B cell (primary cell): ENCODE measurements around the gene CABP2. TPM values are rescaled to one million over a fixed set of nuclear protein-coding genes. Genes with fewer than 3 reads are reported as not detected.

ENCODE experiments used
- ATAC-seq: fragments of 200-7000 bp; cut with Tn5 transposase; one replicate; pipeline ENCODE4 v1.10.0; 2021; ENCODE audit warnings: low read depth, mild to moderate bottlenecking, moderate number of reproducible peaks, moderate library complexity
- CTCF ChIA-PET: fragments of 350-600 bp; sonication (Branson Sonifier 250); formaldehyde crosslinking; loops from one replicate; lab custom pipeline; 2021; ENCODE audit warnings: antibody characterized with exemption, inconsistent platforms; lab: Charles Lee
- POLR2A ChIA-PET: fragments of 350-600 bp; sonication (Branson Sonifier 250); formaldehyde crosslinking; loops from one replicate; lab custom pipeline; 2021; ENCODE audit warnings: antibody characterized with exemption; lab: Charles Lee
- DNase-seq: peaks from one replicate; pipeline ENCODE4 v3.0.0; 2013
- H2AFZ ChIP-seq: 2 replicates; pipeline ENCODE4 v1.6.1; 2012; ENCODE audit warnings: mild to moderate bottlenecking, low read depth, low read length; ENCODE audit not compliant: insufficient read depth, poor library complexity, severe bottlenecking
- H3K27ac ChIP-seq, 2 donors: 1 replicate in 1 of 2; 2 replicates in 1 of 2; pipeline ENCODE4 v1.5.1; 2012 to 2013; ENCODE audit warnings: low read length in 2 of 2, mild to moderate bottlenecking in 2 of 2, moderate library complexity in 1 of 2
- H3K27me3 ChIP-seq, 4 experiments: fragments of 200-600 bp in 1 of 4; sonication (generic) in 1 of 4; replicated peaks in 1 of 4; 1 replicate in 2 of 4; 2 replicates in 2 of 4; pipeline versions ENCODE4 v1.6.1 to v1.7.0; 2013 to 2016; ENCODE audit warnings: low read length in 3 of 4, mild to moderate bottlenecking in 2 of 4, mixed read lengths in 1 of 4, moderate library complexity in 1 of 4; ENCODE audit not compliant: insufficient read depth in 4 of 4, control insufficient read depth in 3 of 4; ENCODE audit errors: control extremely low read depth in 1 of 4
- H3K36me3 ChIP-seq, 2 experiments: replicated peaks in 1 of 2; 1 replicate in 1 of 2; 2 replicates in 1 of 2; pipeline versions ENCODE4 v1.6.1 to v1.7.1; 2013; ENCODE audit warnings: low read length in 1 of 2; ENCODE audit not compliant: insufficient read depth in 2 of 2, control insufficient read depth in 1 of 2; ENCODE audit errors: control extremely low read depth in 1 of 2, extremely low read depth in 1 of 2
- H3K4me1 ChIP-seq, 2 donors: fragments of 200-600 bp in 1 of 2; sonication (generic) in 1 of 2; 1 replicate in 1 of 2; 2 replicates in 1 of 2; pipeline versions ENCODE4 v1.5.1 to v1.6.1; 2013 to 2017; ENCODE audit warnings: low read length in 2 of 2; ENCODE audit not compliant: control insufficient read depth in 2 of 2, insufficient read depth in 2 of 2
- H3K4me2 ChIP-seq: replicated peaks from 2 replicates; pipeline ENCODE3; 2012; ENCODE audit warnings: mild to moderate bottlenecking, low read depth, low read length; ENCODE audit not compliant: poor library complexity, severe bottlenecking
- H3K4me3 ChIP-seq, 5 experiments: fragments of 200-600 bp in 1 of 5; sonication (generic) in 1 of 5; 1 replicate in 3 of 5; 2 replicates in 2 of 5; pipeline versions ENCODE4 v1.5.1 to v1.7.0; 2011 to 2016; ENCODE audit warnings: low read length in 4 of 5, mild to moderate bottlenecking in 4 of 5, low read depth in 2 of 5, control low read depth in 1 of 5, moderate library complexity in 1 of 5; ENCODE audit not compliant: insufficient read depth in 1 of 5; ENCODE audit errors: control extremely low read depth in 1 of 5, extremely low read depth in 1 of 5
- H3K79me2 ChIP-seq: fragments of 200-600 bp; sonication (generic); one replicate; pipeline ENCODE4 v1.6.0; 2016; ENCODE audit warnings: low read length; ENCODE audit not compliant: control insufficient read depth, insufficient read depth
- H3K9ac ChIP-seq: fragments of 200-600 bp; sonication (generic); 2 replicates; pipeline ENCODE4 v1.6.1; 2017; ENCODE audit warnings: mild to moderate bottlenecking, low read length, moderate library complexity
- H3K9me3 ChIP-seq, 3 donors: one replicate each; pipeline versions ENCODE4 v1.6.1 to v1.7.1; 2013; ENCODE audit warnings: low read length in 2 of 3; ENCODE audit not compliant: control insufficient read depth in 2 of 3, insufficient read depth in 1 of 3; ENCODE audit errors: control extremely low read depth in 1 of 3
- H4K20me1 ChIP-seq: 2 replicates; pipeline ENCODE4 v1.6.0; 2012; ENCODE audit warnings: mild to moderate bottlenecking, low read length; ENCODE audit not compliant: insufficient read depth, control insufficient read depth, poor library complexity, severe bottlenecking
- H3K27ac Mint-ChIP-seq: one replicate; pipeline ENCODE4 v1.8.0; 2021; ENCODE audit warnings: mixed read lengths
- H3K27me3 Mint-ChIP-seq: one replicate; pipeline ENCODE4 v1.8.0; 2021; ENCODE audit warnings: mixed read lengths
- H3K4me1 Mint-ChIP-seq: one replicate; pipeline ENCODE4 v1.8.0; 2021; ENCODE audit warnings: mixed read lengths
- H3K4me3 Mint-ChIP-seq: one replicate; pipeline ENCODE4 v1.8.0; 2021; ENCODE audit warnings: mixed read lengths
- H3K9me3 Mint-ChIP-seq: one replicate; pipeline ENCODE4 v1.8.0; 2022; ENCODE audit warnings: mixed read lengths; ENCODE audit not compliant: insufficient read depth
- EZH2 ChIP-seq: IDR thresholded peaks from 2 replicates; pipeline ENCODE4 v1.6.1; 2012; ENCODE audit warnings: borderline replicate concordance, low read depth, mild to moderate bottlenecking, moderate library complexity, low read length; ENCODE audit not compliant: insufficient read depth, poor library complexity, severe bottlenecking
- WGBS: methylation state at CpG from one replicate; pipeline ENCODE4 v1.1.5; 2013; ENCODE audit warnings: missing lambda C conversion rate; ENCODE audit not compliant: insufficient coverage; 5-methylcytosine and 5-hydroxymethylcytosine counted together
- intact Hi-C: fragments of 100-400 bp; cut with micrococcal nuclease; formaldehyde crosslinking; loops from one replicate; pipeline ENCODE4 v1.10.0; 2022
- polyA plus RNA-seq: library from polyadenylated mRNA; depleted of rRNA; stranded (reverse); fragments of >200 nt; gene quantifications from 2 replicates; pipeline ENCODE4 v1.2.3, GENCODE V29; 2012
- total RNA-seq, 2 donors: library from RNA; stranded (reverse); fragments of 120-200 nt in 1 of 2; gene quantifications; 1 replicate in 1 of 2; 2 replicates in 1 of 2; pipeline versions ENCODE4 v1.2.3 to v1.2.4, GENCODE V29; 2013 to 2022
- TF ChIP-seq, protein P1 (sequence below): fragments of 200-600 bp; IDR thresholded peaks from one replicate; pipeline ENCODE4 v1.8.0; 2022; ENCODE audit warnings: antibody characterized with exemption, mild to moderate bottlenecking

The CABP2 gene
- total and polyA plus RNA-seq, 2 donors (not counting 1 experiment from before 2014, with no cell fraction given): not detected

- Histone ChIP-seq H3K27me3 (peaks cover 0 to 16% (median 4%) of the 10 kb centered on the region in 4 experiments), H3K9ac (no peak overlapping the region), H3K36me3 (peaks cover 0 to 8% of the 10 kb centered on the region in 2 experiments), H3K4me2 (no peak overlapping the region), H3K79me2 (peaks cover 8% of the 10 kb centered on the region), H4K20me1 (peaks cover 22% of the 10 kb centered on the region), H3K4me1 (peaks cover 29 to 34% of the 10 kb centered on the region in 2 donors), H3K27ac (no peak overlapping the region), H2AFZ (no peak overlapping the region), H3K4me3 (no peak overlapping the region), H3K9me3 (no peaks in the 10 kb centered on the region)
- peaks cover 28% of the 10 kb centered on the region for H3K4me1 Mint-ChIP-seq
- ChIA-PET CTCF (no interaction called here), POLR2A (interaction anchor here (0.7 kb wide), 1 partner anchor 119 kb away, joined by 5 read pairs; no protein-coding TSS in a partner anchor)
- no peak for DNase-seq
- no peaks in the 10 kb centered on the region for H3K9me3 Mint-ChIP-seq
- ATAC-seq: no peak
- no CpG with 5 or more reads among the region's 3 CpGs for WGBS
- H3K4me3 Mint-ChIP-seq: peak overlapping the region; percentile 92
- no peak overlapping the region for H3K27ac Mint-ChIP-seq
- TF ChIP-seq EZH2: no peak
- TF ChIP-seq, protein P1, sequence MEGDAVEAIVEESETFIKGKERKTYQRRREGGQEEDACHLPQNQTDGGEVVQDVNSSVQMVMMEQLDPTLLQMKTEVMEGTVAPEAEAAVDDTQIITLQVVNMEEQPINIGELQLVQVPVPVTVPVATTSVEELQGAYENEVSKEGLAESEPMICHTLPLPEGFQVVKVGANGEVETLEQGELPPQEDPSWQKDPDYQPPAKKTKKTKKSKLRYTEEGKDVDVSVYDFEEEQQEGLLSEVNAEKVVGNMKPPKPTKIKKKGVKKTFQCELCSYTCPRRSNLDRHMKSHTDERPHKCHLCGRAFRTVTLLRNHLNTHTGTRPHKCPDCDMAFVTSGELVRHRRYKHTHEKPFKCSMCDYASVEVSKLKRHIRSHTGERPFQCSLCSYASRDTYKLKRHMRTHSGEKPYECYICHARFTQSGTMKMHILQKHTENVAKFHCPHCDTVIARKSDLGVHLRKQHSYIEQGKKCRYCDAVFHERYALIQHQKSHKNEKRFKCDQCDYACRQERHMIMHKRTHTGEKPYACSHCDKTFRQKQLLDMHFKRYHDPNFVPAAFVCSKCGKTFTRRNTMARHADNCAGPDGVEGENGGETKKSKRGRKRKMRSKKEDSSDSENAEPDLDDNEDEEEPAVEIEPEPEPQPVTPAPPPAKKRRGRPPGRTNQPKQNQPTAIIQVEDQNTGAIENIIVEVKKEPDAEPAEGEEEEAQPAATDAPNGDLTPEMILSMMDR: no peak
- H3K27me3 Mint-ChIP-seq: peaks cover 16% of the 10 kb centered on the region
- intact Hi-C loops: no loop called here
Observed at GRCh38 chr11:67510023-67510345, 13.3 kb downstream of the CABP2 start.

DNA sequence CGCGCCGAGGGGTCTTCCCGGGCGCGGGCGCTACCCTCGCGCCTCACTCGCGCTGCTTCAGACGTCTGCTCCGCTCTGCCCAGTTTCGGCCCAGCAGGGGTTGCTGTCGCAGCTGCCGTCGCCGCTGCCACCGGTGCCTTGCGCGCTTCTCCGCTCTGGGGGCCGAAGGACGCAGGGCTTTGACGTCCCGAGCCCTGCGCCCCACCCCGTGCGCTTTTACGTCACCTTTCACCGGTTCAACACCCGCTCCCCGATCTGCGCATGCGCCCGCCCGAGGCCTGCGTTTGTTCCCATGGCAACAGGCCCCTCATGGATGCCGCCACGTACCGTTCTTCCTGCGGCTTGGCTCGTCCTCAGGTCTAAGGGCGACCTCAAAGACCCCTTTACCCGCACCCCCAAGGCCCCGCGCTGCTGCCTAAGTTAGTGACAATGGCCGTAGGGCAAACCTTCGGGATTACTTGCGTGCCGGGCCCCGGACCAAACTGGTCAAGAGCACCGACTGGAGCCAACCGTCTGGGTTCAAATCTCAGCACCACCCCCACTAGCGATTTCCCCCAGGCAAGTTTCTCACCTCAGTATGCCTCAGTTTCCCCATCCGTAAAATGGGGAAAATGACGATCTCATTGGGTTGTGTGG lies 14.6 kb downstream of the CABP2 start:
- Mint-ChIP-seq H3K27ac (peak overlapping the region; percentile 95), H3K4me3 (peak overlapping the region; percentile 92), H3K27me3 (peaks cover 10% of the 10 kb centered on the region), H3K9me3 (no peaks in the 10 kb centered on the region), H3K4me1 (peaks cover 37% of the 10 kb centered on the region)
- intact Hi-C loops: loop anchor here (1.0 to 5.0 kb wide), 7 partner anchors 25 to 266 kb away; partner anchors contain the start of genes AIP, GRK2, NDUFV1 and POLD4
- TF ChIP-seq, protein P1: no peak
- TF ChIP-seq EZH2: no peak
- Histone ChIP-seq H2AFZ (peak overlapping the region; percentile 91), H4K20me1 (peaks cover 34% of the 10 kb centered on the region), H3K79me2 (peaks cover 19% of the 10 kb centered on the region), H3K9ac (peak overlapping the region; percentile 89), H3K27ac (peak overlapping the region; percentile 84 to 98), H3K4me1 (peaks cover 33 to 41% of the 10 kb centered on the region in 2 donors), H3K4me2 (peak overlapping the region; percentile 97), H3K4me3 (peak overlapping the region; percentile 44 to 88 (median 79)), H3K36me3 (peaks cover 0 to 10% of the 10 kb centered on the region in 2 experiments), H3K27me3 (peaks cover 0 to 16% (median 4%) of the 10 kb centered on the region in 4 experiments), H3K9me3 (no peaks in the 10 kb centered on the region)
- ChIA-PET POLR2A (interaction anchor here (1.2 to 1.6 kb wide), 3 partner anchors 105 to 155 kb away, joined by 5 to 10 read pairs (median 7); partner anchors contain the start of genes POLD4, PPP1CA and TBC1D10C), CTCF (interaction anchor here (0.8 to 1.5 kb wide), 6 partner anchors 39 to 155 kb away, joined by 3 to 7 read pairs (median 4); partner anchors contain the start of genes GSTP1, PPP1CA and RAD9A)
- DNase-seq (peak; percentile 100), ATAC-seq (peak; percentile 37)
- 2% methylated on average over 54 of the region's 57 CpGs for WGBS
